Fibroblast of lung (primary cell): ENCODE data around the gene TUBA4A.

Experiments
- CTCF ChIP-seq, 2 donors: IDR thresholded peaks in 1 of 2; conservative IDR thresholded peaks in 1 of 2; 1 replicate in 1 of 2; 2 replicates in 1 of 2; pipeline ENCODE4 v1.5.1; 2011 to 2012; ENCODE audit warnings: low read length in 2 of 2, control low read depth in 1 of 2, inconsistent platforms in 1 of 2, low read depth in 1 of 2, mild to moderate bottlenecking in 1 of 2
- EZH2 ChIP-seq: IDR thresholded peaks from 2 replicates; pipeline ENCODE4 v1.5.1; 2012; ENCODE audit warnings: low read length, control low read depth, mild to moderate bottlenecking; ENCODE audit errors: missing control alignments

- TF ChIP-seq CTCF (conservative IDR thresholded peaks at IDR 0.05 in 1 of 2, IDR thresholded peaks at IDR 0.05 in 1 of 2; ENCODE audit: low read depth in 1 of 2, low read length in 2 of 2) (no peak), EZH2 (no peak)
These were observed 37.2 kb downstream of the TUBA4A start for GRCh38 chr2:219216535-219216915.
